ENCODE measurements around the gene GFRA3. TPM values are rescaled to one million over a fixed set of nuclear protein-coding genes. Genes with fewer than 3 reads are reported as not detected.
A peak's percentile ranks its signal among the peaks of the same experiment; 100 is the strongest.

Gene GFRA3
- total RNA-seq, 2 experiments from 2014 or later: not detected

DNA sequence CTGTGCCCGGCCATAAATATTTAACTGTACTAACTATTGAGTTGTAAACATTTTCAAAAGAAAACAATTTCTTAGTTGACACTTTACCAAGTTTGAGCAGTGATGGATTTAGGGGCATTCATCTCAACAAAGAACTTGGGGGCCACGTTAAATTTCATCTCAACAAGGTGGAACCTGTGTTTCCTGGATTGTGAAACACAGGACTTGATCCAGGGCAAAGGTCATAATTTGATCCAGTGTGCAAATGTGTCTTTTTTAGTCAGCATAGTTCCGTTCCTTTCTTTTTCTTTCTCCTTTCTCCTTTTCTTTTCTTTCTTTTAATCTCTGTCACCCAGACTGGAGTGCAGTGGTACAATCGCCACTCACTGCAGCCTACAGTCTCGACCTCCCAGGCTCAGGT, 3.1 kb downstream of the GFRA3 start:
- Mint-ChIP-seq H3K4me1 (ENCODE audit: low read depth) (peaks cover 9% of the 10 kb centered on the region), H3K4me3 (no peak overlapping the region), H3K27ac (no peak overlapping the region), H3K36me3 (ENCODE audit: low read depth) (no peaks in the 10 kb centered on the region), H3K27me3 (peaks cover 25% of the 10 kb centered on the region), H3K9me3 (no peaks in the 10 kb centered on the region)
- POLR2A ChIA-PET: no interaction called here
- CTCF ChIA-PET: no interaction called here
- TF ChIP-seq, protein P1, sequence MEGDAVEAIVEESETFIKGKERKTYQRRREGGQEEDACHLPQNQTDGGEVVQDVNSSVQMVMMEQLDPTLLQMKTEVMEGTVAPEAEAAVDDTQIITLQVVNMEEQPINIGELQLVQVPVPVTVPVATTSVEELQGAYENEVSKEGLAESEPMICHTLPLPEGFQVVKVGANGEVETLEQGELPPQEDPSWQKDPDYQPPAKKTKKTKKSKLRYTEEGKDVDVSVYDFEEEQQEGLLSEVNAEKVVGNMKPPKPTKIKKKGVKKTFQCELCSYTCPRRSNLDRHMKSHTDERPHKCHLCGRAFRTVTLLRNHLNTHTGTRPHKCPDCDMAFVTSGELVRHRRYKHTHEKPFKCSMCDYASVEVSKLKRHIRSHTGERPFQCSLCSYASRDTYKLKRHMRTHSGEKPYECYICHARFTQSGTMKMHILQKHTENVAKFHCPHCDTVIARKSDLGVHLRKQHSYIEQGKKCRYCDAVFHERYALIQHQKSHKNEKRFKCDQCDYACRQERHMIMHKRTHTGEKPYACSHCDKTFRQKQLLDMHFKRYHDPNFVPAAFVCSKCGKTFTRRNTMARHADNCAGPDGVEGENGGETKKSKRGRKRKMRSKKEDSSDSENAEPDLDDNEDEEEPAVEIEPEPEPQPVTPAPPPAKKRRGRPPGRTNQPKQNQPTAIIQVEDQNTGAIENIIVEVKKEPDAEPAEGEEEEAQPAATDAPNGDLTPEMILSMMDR (IDR thresholded peaks at IDR 0.05): no peak
- DNase-seq: no peak
- intact Hi-C loops (cut with micrococcal nuclease): no loop called here
- no peak for ATAC-seq

DNA sequence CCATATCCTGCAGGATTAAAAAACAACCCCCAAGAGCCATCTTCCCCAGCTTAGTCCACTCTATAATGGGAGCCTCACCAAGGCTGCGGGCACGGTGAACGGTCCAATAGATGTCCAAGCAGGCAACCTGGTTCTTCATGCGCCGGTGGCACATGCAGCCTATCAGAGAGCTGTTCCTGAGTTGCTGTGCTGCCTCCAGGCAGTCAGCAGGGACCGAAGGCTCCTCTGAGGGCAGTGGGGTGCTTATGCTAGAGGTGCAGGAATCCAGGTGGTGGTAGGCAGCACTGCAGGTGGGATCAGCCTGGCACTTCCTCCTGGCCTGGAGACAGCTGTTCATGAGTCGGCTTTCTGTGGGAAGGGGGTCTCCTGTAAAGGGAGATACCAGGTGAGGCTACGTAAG, 10.2 kb downstream of the GFRA3 start:
- Mint-ChIP-seq H3K36me3 (ENCODE audit: low read depth) (no peaks in the 10 kb centered on the region), H3K4me1 (ENCODE audit: low read depth) (peaks cover 3% of the 10 kb centered on the region), H3K27me3 (peaks cover 11% of the 10 kb centered on the region), H3K4me3 (no peak overlapping the region), H3K9me3 (no peaks in the 10 kb centered on the region), H3K27ac (no peak overlapping the region)
- intact Hi-C loops (cut with micrococcal nuclease): no loop called here
- DNase-seq (no peak), ATAC-seq (no peak)
- TF ChIP-seq, protein P1 (IDR thresholded peaks at IDR 0.05): no peak
- POLR2A ChIA-PET: interaction anchor here (0.6 kb wide), 1 partner anchor 27 kb away, joined by 4 read pairs; no protein-coding TSS in a partner anchor
- CTCF ChIA-PET: interaction anchor here (1.1 to 1.6 kb wide), 3 partner anchors 11 to 88 kb away, joined by 3 to 5 read pairs (median 3); partner anchors contain the start of genes GFRA3 and KDM3B

DNA sequence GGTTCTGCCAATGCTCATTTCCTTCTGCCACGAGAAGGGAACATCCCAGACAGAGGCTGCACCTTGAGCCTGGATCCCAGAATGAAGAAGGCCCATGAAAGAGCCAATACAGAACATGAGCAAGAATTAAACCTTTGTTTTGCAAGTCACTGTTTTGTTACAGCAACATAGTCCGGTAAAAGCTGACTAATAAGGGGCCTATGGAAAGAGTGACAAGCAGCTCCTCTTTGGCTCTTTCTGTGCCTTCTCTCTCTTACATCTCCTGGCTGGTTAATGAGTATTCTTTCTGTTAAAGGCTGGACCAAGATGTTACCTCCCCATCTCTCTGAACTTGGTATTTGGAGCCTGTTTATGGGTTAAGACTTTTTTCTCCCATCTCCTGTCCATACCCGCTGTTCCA, 10.8 kb downstream of the GFRA3 start:
- TF ChIP-seq, protein P1 (IDR thresholded peaks at IDR 0.05): no peak
- peak; percentile 49 for ATAC-seq
- Mint-ChIP-seq H3K9me3 (no peaks in the 10 kb centered on the region), H3K27me3 (peaks cover 11% of the 10 kb centered on the region), H3K27ac (no peak overlapping the region), H3K36me3 (ENCODE audit: low read depth) (no peaks in the 10 kb centered on the region), H3K4me3 (no peak overlapping the region), H3K4me1 (ENCODE audit: low read depth) (peaks cover 3% of the 10 kb centered on the region)
- ChIA-PET CTCF (interaction anchor here (1.1 to 1.6 kb wide), 2 partner anchors 12 to 89 kb away, joined by 3 to 5 read pairs; partner anchors contain the start of gene KDM3B), POLR2A (interaction anchor here (0.7 kb wide), 1 partner anchor 15 kb away, joined by 4 read pairs; no protein-coding TSS in a partner anchor)
- no peak for DNase-seq
- intact Hi-C loops (cut with micrococcal nuclease): no loop called here

DNA sequence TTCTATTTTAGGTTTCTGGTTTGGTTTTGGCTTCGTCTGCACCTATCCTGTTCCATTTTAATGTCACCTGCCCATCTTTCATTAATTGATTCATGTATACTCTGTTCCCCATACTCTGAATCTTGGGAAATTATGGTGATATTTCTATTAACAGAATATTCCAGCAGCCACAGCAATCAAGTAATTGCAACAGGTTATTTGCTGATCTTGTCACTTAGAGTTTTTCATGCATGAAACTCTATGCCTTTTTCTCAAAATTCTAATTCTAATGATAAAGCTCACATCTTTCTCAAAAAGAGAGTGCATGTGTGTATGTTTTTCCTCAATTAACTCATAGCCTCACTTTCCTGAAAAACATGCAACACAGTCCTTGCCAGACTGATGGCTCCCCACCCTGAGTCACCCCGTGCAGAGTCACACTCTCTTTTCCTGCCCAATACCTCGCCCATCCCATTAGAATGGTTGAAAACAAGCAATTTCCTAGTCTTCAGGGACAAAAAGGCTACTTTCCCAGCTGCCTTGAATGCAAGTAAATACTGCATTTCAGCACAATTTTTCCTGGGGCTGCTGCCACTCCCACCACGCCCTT, 15.6 kb downstream of the GFRA3 start:
- no peak for DNase-seq
- H3K27ac Mint-ChIP-seq: no peak overlapping the region
- no peaks in the 10 kb centered on the region for H3K27me3 Mint-ChIP-seq
- POLR2A ChIA-PET: no interaction called here
- peaks cover 3% of the 10 kb centered on the region for H3K4me1 Mint-ChIP-seq (ENCODE audit: low read depth)
- intact Hi-C loops (cut with micrococcal nuclease): no loop called here
- no peaks in the 10 kb centered on the region for H3K36me3 Mint-ChIP-seq (ENCODE audit: low read depth)
- CTCF ChIA-PET: interaction anchor here (1.2 kb wide), 1 partner anchor 24 kb away, joined by 4 read pairs; no protein-coding TSS in a partner anchor
- TF ChIP-seq, protein P1 (IDR thresholded peaks at IDR 0.05): no peak
- H3K9me3 Mint-ChIP-seq: no peaks in the 10 kb centered on the region
- ATAC-seq: no peak
- no peak overlapping the region for H3K4me3 Mint-ChIP-seq

DNA sequence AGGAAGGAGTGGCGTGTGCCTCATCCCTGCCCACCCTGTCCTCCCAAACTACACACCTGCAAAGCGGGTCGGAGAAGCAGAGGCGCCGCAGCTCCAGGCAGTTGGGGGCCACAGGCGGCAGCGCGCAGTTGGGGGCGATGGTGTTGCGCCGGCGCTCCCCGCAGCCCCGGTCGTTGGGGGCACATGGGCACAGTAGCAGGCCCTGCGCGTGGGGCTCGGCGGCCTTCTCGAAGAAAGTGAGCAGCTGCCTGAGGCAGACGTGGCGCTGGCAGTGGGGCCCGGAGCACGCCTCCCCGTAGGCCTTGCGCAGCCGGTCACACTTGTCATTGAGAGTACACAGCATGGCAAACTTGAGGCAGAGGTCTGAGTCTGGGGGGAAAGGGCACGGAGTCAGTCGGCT, 16.8 kb downstream of the GFRA3 start:
- no peaks in the 10 kb centered on the region for H3K9me3 Mint-ChIP-seq
- H3K27me3 Mint-ChIP-seq: no peaks in the 10 kb centered on the region
- H3K36me3 Mint-ChIP-seq (ENCODE audit: low read depth): no peaks in the 10 kb centered on the region
- ChIA-PET POLR2A (no interaction called here), CTCF (no interaction called here)
- DNase-seq (no peak), ATAC-seq (no peak)
- TF ChIP-seq, protein P1 (IDR thresholded peaks at IDR 0.05): no peak
- no peaks in the 10 kb centered on the region for H3K4me1 Mint-ChIP-seq (ENCODE audit: low read depth)
- H3K27ac Mint-ChIP-seq: no peak overlapping the region
- intact Hi-C loops (cut with micrococcal nuclease): no loop called here
- no peak overlapping the region for H3K4me3 Mint-ChIP-seq
